Embryonic facial prominence (tissue), 1 donor: ENCODE results near the gene BCL2.
"Not testable (repeated sequence)": the region's sequence is repeated elsewhere in the genome, so short reads cannot be mapped to it uniquely, and the experiment has no call there.

ENCODE experiments used
- DNase-seq: peaks from one replicate; pipeline ENCODE4 v3.0.0-alpha.2; 2016; ENCODE audit errors: extremely low spot score

Gene BCL2

GRCh38 chr18:63234432-63234831 lies 85.1 kb downstream of the BCL2 start:
- no peak for DNase-seq

DNA sequence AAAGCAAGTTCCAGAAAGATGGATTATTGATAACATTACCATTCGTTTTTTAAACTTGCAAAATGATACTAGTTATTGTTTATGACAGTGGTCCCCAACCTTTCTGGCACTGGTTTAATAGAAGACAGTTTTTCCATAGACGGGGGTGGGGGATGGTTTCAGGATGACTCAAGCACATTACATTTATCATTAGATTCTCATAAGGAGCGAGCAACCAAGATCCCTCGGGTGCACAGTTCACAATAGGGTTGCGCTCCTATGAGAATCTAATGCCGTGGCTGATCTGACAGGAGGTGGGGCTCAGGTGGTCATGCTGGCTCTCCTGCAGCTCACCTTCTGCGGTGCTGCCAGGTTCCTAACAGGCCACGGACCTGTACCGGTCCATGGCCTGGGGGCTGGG lies 86.2 kb downstream of the BCL2 start:
- DNase-seq = no peak

DNA sequence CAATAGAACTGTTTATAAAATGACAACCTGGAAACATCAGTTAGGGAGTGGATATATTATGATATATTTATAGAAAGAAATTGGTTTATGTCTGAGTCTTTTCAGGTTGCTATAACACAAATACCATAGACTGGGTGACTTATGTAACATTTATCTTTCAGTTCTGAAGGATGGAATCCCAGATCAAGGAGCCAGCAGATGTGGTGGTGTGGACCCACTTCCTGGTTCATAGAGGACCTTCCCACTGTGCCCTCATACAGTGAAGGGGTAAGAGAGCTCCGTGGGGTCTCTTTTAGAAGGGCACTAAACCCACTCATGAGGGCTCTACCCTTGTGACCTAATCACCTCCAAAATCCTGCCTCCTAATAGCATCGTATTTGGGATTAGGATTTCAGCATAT lies 86.7 kb downstream of the BCL2 start:
- DNase-seq = no peak

DNA sequence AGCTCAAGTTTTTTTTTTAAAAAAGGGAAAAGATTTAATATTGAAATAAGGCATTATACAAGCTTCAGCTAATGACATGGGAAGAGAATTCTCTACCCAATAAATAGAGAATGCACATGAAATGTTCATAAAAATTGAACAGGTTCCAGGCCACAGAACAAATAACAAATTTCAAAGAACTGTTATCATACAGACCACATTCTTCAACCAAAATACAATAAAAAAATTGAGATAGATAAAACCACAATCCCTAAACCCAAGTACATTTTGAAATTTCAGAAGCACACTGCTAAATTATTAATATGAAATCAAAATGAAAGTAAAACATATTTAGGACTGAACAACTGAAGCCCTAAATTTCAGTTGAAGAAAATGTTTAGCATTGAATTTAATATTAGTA lies 89.6 kb downstream of the BCL2 start:
- DNase-seq = no peak

- no peak for DNase-seq
Measured at GRCh38 chr18:63225434-63225833, 94.1 kb downstream of the BCL2 start.

DNA sequence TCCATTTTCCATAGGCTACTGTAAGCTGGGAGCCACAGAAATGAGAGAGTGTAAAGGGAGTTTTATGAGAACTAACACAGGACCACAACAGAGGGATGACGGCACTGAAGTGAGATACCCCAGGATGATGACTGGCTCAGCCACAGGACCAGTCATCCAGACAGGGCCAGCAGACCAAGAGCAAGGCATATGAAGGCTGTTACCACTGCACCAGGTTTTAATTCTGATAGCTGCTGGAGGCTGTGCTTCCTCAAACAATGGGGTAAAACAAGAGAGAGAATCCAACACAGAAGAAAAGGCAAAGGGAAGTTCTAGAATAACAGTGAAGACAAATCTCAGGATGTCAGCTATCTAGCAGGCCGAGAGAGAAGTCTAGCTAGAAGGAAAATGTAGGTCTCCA lies 94.9 kb downstream of the BCL2 start:
- no peak for DNase-seq

DNA sequence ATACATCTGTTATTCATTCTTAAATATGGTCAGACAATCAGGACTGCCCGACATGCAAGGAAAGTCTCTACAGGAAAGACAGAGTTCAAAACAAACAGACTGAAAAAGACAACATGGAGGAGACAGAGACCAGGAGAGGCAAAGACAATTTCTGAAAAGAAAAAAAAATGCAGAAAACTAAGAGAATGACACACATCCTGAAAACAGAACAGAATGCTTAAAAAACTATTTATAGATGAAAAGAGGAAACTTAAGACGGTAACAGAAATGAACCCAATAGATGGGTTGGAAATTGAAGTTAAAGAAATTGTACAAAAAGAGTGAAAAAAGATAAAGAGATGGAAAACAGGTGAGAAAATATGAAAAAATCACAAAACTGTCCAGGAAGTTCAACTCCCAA lies 95.7 kb downstream of the BCL2 start:
- no peak for DNase-seq

DNA sequence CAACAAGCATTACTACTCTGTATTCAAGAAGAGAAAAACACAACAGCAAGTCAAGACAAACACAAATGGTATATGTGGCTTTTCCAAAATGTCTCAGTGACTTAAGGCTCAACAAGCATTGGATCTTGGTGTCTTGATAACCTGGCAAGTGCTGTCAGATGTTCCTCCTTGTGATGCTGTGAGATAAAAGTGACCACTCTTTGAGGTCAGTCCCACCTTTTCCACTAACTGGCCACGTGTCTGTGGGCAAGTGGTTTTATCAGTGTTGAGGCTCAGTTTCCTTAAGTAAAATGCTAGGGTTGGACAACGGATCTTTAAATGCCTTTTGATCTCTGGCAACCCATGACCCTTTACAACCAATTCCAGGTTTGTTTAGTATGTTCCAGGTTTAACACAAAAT lies 98.7 kb downstream of the BCL2 start:
- DNase-seq = no peak

GRCh38 chr18:63218472-63218871 lies 101.1 kb downstream of the BCL2 start:
- no peak for DNase-seq

DNA sequence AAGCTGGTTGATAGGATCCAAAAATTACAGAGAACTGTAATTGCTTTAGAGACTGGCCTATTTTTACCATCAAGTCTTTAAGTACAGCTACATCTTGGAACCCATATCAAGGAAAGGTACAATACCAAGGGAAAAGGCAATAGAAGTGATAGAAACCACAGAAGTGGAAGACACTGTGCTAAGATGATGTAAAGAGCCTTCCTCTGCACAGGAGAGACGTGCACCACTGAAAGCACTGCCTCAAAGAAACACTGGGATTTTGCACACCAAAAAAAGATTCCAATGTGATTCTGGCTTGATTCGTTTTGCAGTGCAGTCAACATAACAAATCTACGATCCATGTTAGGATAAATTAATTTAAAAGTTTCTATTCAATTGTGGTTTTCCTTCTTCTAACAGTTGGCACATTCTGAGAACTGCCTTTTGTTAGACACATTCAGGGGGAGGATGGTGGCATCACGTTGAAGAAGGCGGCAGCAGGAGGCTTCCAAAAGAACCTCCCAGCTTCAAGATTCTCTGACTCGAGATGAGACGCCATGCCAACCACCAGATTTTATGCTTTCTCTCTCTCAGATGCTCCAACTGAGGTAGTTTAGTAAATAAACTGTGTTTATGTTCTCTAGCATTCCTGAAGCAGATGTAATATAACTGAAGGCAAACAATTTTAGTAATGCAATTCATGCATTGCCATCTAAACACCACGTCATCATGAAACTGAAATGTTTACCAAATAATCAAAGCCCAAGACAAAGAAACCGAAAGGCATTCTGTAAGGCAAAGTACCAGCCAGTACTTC lies 102.9 kb downstream of the BCL2 start:
- no peak for DNase-seq

DNA sequence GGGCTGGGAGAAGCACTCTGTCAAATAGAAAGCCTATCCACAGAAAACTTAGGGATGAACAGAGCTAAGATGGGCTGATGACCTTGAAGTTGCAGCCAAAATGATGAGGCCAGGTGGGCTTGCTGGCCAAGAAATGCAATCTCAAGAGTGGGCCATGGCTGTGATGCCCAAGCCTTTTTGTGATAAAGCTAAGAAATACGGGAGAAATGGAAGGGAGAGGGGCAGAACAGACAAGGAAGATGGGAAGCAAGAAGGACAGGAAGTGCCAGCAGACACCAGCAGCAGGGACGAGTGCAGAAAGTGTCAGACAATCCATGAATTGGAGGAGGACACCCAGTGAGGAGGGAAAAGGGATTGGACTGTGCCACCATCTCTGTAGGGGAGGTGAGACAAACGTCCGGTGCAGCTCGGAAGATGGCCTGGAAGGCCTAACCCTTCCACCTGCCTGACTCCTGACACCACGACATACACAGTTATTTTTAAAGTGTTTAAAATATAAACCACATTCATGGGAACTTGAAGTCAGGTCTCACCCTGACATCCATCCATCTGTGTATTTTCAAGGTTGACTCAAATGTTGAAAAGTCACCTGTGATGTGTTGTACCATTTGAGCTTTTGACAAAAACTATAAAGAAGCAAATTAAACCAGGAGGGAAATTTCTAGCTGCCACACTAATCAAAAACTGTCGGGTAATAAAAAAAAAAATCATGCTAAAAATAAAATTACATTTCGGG lies 105.5 kb downstream of the BCL2 start:
- DNase-seq = no peak

GRCh38 chr18:63213331-63213900 lies 106.2 kb downstream of the BCL2 start:
- DNase-seq = no peak

- no peak for DNase-seq
Measured at GRCh38 chr18:63210521-63210920, 109.0 kb downstream of the BCL2 start.

- DNase-seq = no peak
Measured at GRCh38 chr18:63208676-63209075, 110.9 kb downstream of the BCL2 start.

DNA sequence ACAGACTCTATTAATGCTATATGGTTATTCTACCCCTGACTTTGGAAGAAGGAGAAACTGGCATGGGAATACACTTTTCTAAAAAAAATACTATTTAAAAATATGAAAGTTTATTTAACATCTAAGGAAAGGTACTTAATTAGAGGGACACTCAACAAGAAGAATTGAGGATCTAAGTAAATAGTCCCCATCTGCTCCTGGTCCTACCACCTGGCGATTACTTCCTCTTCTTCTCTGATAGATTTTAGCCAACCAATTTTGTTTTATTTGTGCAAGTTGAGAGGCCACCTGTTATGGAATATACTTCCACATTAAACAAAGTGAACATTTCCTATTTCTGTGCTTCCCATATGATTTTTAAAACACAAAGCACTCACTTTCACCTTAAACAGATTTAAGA lies 111.7 kb downstream of the BCL2 start:
- no peak for DNase-seq

- DNase-seq = no peak
Measured at GRCh38 chr18:63207143-63207790, 112.3 kb downstream of the BCL2 start.

DNA sequence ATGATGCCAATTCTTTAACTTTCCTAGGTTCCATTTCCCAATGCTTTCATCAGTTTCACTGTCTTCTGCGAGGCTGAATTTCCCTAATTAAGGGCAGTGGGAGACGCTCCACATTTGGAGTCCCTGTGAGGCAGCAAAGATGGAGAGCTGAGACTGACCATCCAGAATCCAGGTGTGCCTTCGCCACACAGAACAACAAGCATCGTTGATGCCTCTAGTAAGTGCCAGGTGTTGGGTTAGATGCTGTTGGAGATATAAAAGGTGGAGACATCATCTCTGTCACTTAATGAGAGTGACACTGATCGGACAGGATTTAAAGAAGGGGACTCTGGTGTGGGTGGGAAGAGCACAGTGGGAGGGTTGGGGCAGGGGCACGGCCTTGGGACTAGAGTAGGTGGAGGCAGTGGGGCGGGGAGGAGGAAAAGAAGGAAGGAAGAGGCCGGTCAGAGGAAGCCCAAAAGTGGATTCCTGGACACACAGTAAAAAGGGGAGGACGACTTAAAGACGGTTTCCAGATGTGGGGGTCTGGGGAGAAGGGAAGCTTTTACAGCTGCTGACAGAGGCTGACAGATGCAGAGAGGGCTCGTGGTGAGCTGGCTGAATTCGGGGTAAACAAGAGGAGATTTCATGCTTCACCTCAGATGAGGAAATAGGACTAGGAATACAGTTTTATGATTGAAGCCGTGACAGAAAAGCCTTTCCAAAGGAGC lies 113.0 kb downstream of the BCL2 start:
- DNase-seq = no peak

DNA sequence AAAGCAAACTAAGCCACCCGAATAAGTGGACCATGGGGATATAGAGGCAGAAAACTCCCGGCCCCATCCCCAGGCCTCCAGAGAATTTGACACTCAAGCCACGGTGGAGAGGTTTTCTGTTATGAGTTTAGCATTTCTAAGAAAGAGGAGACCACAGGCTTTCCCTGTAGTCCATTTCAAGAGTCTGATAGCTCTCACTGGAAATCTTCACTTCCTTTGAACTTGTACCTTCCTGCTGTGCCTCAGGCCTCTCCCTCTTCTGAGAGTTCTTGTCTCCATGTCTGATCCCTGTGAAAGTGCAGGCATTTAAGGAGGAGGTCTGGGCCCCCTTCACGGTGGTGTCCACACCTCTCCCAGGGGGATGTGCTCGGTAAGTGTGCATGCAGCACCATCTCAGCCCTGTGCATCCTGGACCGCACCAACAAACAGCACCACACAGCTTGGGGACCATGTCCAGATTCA lies 113.7 kb downstream of the BCL2 start:
- DNase-seq = no peak

GRCh38 chr18:63203497-63203896 lies 116.1 kb downstream of the BCL2 start:
- no peak for DNase-seq

DNA sequence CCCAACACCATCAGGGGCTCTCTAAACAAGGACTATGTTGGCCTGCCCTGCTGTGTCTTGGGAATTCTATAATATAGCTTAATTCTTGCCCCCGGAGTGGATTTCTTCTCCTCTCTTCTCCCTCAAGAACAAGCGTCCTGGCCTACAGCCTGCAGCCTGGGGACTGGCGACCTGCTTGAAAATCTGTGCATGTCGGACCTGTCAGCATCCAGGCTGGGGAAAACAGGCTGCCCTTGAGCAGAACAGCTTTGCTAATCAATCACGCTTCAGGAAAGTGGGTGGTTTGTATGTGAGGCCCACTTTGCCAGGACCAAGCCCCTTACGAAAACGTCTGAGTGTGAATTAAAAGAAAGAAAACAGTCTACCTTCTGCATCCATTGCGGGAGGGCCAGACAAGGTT lies 116.7 kb downstream of the BCL2 start:
- DNase-seq = no peak

DNA sequence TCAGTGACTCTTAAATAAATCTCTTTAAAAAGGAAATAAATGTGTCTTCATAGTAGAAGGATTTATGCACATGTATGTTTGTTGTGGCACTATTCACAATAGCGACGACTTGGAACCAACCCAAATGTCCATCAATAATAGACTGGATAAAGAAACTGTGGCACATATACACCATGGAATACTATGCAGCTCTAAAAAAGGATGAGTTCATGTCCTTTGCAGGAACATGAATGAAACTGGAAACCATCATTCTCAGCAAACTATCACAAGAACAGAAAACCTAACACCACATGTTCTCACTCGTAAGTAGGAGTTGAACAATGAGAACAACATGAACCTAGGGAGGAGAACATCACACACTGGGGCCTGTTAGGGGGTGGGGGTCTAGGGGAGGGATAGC lies 118.1 kb downstream of the BCL2 start:
- not testable (repeated sequence) for DNase-seq

GRCh38 chr18:63199743-63200241 lies 119.8 kb downstream of the BCL2 start:
- no peak for DNase-seq
